HG02970 (cell line): ENCODE measurements around the gene APOOL.
"Not testable (repeated sequence)": the region's sequence is repeated elsewhere in the genome, so short reads cannot be mapped to it uniquely, and the experiment has no call there.

ENCODE experiments used
- ATAC-seq: cut with Tn5 transposase; IDR thresholded peaks from one replicate; pipeline ENCODE4 v1.9.1; 2021; ENCODE audit warnings: mild to moderate bottlenecking, moderate library complexity, moderate number of reproducible peaks; ENCODE audit not compliant: unreplicated experiment, low FRiP score

APOOL gene

GRCh38 chrX:85003655-85004244 is at the start of gene APOOL:
APOOL (plus strand) TSS chrX:85003877; CDS start chrX:85003913, 36 bp downstream.
- ATAC-seq = peak; percentile 95

- no peak for ATAC-seq
Observed at GRCh38 chrX:84956304-84956703, 47.4 kb upstream of the APOOL start.

GRCh38 chrX:84974803-84975202 is 28.9 kb upstream of the APOOL start:
- ATAC-seq = no peak

- not testable (repeated sequence) for ATAC-seq
Observed at GRCh38 chrX:84991739-84992138, 11.9 kb upstream of the APOOL start.

GRCh38 chrX:84993150-84993549 is 10.5 kb upstream of the APOOL start:
- ATAC-seq = no peak

GRCh38 chrX:85001344-85001743 is 2.3 kb upstream of the APOOL start:
- ATAC-seq = no peak

GRCh38 chrX:85004255-85004654 is 578 bp downstream of the APOOL start:
- ATAC-seq = peak; percentile 18

GRCh38 chrX:85012098-85012497 is 8.4 kb downstream of the APOOL start:
- ATAC-seq = no peak

GRCh38 chrX:85015351-85015750 is 11.7 kb downstream of the APOOL start:
- ATAC-seq = not testable (repeated sequence)

- no peak for ATAC-seq
Observed at GRCh38 chrX:85017721-85018120, 14.0 kb downstream of the APOOL start.

- ATAC-seq = no peak
Observed at GRCh38 chrX:85018471-85018870, 14.8 kb downstream of the APOOL start.

- no peak for ATAC-seq
Observed at GRCh38 chrX:85020216-85020615, 16.5 kb downstream of the APOOL start.

GRCh38 chrX:85024044-85024443 is 20.4 kb downstream of the APOOL start:
- no peak for ATAC-seq

- no peak for ATAC-seq
Observed at GRCh38 chrX:85024562-85024961, 20.9 kb downstream of the APOOL start.

- no peak for ATAC-seq
Observed at GRCh38 chrX:85026170-85026569, 22.5 kb downstream of the APOOL start.

GRCh38 chrX:85029043-85029442 is 25.4 kb downstream of the APOOL start:
- ATAC-seq = no peak

GRCh38 chrX:85031505-85031904 is 27.8 kb downstream of the APOOL start:
- ATAC-seq = no peak

GRCh38 chrX:85037114-85037513 is 33.4 kb downstream of the APOOL start:
- ATAC-seq = no peak

- ATAC-seq = no peak
Observed at GRCh38 chrX:85051627-85052026, 48.0 kb downstream of the APOOL start.

- ATAC-seq = no peak
Observed at GRCh38 chrX:85052205-85052604, 48.5 kb downstream of the APOOL start.

- ATAC-seq = no peak
Observed at GRCh38 chrX:85052636-85053343, 49.1 kb downstream of the APOOL start.

- no peak for ATAC-seq
Observed at GRCh38 chrX:85065512-85066198, 62.0 kb downstream of the APOOL start.
